ENCODE data around the gene NKD1. TPM values are rescaled to one million over a fixed set of nuclear protein-coding genes. Genes with fewer than 3 reads are reported as not detected.

The NKD1 gene
- total and polyA plus RNA-seq, 2 experiments from 2014 or later, result 0.86 to 1.4 TPM

- no peaks in the 10 kb centered on the region for H3K27me3 ChIP-seq
- TF ChIP-seq, protein P1, sequence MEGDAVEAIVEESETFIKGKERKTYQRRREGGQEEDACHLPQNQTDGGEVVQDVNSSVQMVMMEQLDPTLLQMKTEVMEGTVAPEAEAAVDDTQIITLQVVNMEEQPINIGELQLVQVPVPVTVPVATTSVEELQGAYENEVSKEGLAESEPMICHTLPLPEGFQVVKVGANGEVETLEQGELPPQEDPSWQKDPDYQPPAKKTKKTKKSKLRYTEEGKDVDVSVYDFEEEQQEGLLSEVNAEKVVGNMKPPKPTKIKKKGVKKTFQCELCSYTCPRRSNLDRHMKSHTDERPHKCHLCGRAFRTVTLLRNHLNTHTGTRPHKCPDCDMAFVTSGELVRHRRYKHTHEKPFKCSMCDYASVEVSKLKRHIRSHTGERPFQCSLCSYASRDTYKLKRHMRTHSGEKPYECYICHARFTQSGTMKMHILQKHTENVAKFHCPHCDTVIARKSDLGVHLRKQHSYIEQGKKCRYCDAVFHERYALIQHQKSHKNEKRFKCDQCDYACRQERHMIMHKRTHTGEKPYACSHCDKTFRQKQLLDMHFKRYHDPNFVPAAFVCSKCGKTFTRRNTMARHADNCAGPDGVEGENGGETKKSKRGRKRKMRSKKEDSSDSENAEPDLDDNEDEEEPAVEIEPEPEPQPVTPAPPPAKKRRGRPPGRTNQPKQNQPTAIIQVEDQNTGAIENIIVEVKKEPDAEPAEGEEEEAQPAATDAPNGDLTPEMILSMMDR (IDR thresholded peaks at IDR 0.05; ENCODE audit: low read depth, low read length), result no peak
Measured at GRCh38 chr16:50634947-50635346, 86.8 kb downstream of the NKD1 start.

GRCh38 chr16:50635505-50636392, 87.6 kb downstream of the NKD1 start:
- TF ChIP-seq, protein P1 (IDR thresholded peaks at IDR 0.05; ENCODE audit: low read depth, low read length), result no peak
- no peak for DNase-seq (ENCODE audit: low read depth in 1 of 2, low spot score in 1 of 2)
- Histone ChIP-seq H3K4me3 (no peak overlapping the region), H3K36me3 (no peaks in the 10 kb centered on the region), H3K27ac (no peak overlapping the region), H3K27me3 (no peaks in the 10 kb centered on the region), H3K4me1 (ENCODE audit: low read depth) (no peaks in the 10 kb centered on the region), H3K9me3 (ENCODE audit: low read depth) (no peaks in the 10 kb centered on the region)

More at GRCh38 chr16:50634947-50635346, 86.8 kb downstream of the NKD1 start:
- Histone ChIP-seq H3K27ac (no peak overlapping the region), H3K36me3 (no peaks in the 10 kb centered on the region), H3K4me3 (no peak overlapping the region), H3K4me1 (ENCODE audit: low read depth) (no peaks in the 10 kb centered on the region), H3K9me3 (ENCODE audit: low read depth) (no peaks in the 10 kb centered on the region)
- no peak for DNase-seq (ENCODE audit: low read depth in 1 of 2, low spot score in 1 of 2)

DNA sequence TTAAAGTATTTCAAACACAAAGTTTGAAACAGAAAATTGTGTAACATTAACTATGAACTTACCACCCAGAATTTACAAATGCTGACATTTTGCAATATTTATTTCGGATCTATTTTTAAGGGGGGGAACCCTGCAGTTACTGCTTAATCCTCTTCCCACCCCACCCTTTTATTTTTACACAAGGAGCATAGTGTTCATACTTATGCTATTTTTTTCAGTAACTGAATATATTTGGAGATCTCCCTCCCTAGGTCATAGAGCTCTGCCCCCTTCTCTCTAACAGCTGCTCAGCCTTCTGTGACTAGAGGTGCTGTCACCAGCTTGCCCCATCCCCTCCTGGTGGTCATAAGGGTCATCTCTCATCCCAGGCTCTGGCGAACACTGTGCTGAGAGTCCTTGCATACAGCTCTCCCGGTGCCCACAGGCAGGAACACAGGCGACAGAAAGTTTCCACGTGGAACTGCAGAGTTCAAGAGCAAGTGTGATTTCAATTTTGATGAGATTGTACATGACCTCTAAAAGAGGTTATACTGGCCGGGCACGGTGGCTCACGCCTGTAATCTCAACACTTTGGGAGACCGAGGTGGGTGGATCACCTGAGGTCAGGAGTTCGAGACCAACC, 88.7 kb downstream of the NKD1 start:
- Histone ChIP-seq H3K27ac (no peak overlapping the region), H3K4me3 (no peak overlapping the region), H3K27me3 (no peaks in the 10 kb centered on the region), H3K36me3 (no peaks in the 10 kb centered on the region), H3K4me1 (ENCODE audit: low read depth) (no peaks in the 10 kb centered on the region), H3K9me3 (ENCODE audit: low read depth) (no peaks in the 10 kb centered on the region)
- DNase-seq (ENCODE audit: low read depth in 1 of 2, low spot score in 1 of 2), result no peak
- TF ChIP-seq, protein P1 (IDR thresholded peaks at IDR 0.05; ENCODE audit: low read depth, low read length), result no peak

- H3K4me3 ChIP-seq, result no peak overlapping the region
- H3K27me3 ChIP-seq, result no peaks in the 10 kb centered on the region
- no peak overlapping the region for H3K27ac ChIP-seq
- TF ChIP-seq, protein P1 (IDR thresholded peaks at IDR 0.05; ENCODE audit: low read depth, low read length), result no peak
- no peaks in the 10 kb centered on the region for H3K9me3 ChIP-seq (ENCODE audit: low read depth)
- no peak for DNase-seq (ENCODE audit: low read depth in 1 of 2, low spot score in 1 of 2)
- no peaks in the 10 kb centered on the region for H3K36me3 ChIP-seq
- no peaks in the 10 kb centered on the region for H3K4me1 ChIP-seq (ENCODE audit: low read depth)
Measured at GRCh38 chr16:50637716-50638602, 89.8 kb downstream of the NKD1 start.
